Hepatocyte (in vitro differentiated cells): Measurements from ENCODE around the gene SAPCD1. TPM values are rescaled to one million over a fixed set of nuclear protein-coding genes. Genes with fewer than 3 reads are reported as not detected.

ENCODE experiments used
- DNase-seq: peaks from one replicate; pipeline ENCODE4 v3.0.0-alpha.2; 2016; ENCODE audit warnings: low spot score
- H2AFZ ChIP-seq: fragments of 200-600 bp; sonication (generic); 2 replicates; pipeline ENCODE4 v1.6.0; 2016; ENCODE audit warnings: antibody characterized with exemption, mild to moderate bottlenecking
- H3K27ac ChIP-seq: fragments of 200-600 bp; sonication (generic); 2 replicates; pipeline ENCODE4 v1.5.1; 2016; ENCODE audit warnings: mild to moderate bottlenecking
- H3K27me3 ChIP-seq: fragments of 200-600 bp; sonication (generic); 2 replicates; pipeline ENCODE4 v1.6.1; 2016
- H3K36me3 ChIP-seq: fragments of 200-600 bp; sonication (generic); replicated peaks from 2 replicates; pipeline ENCODE4 v1.5.1; 2016; ENCODE audit warnings: low read depth; ENCODE audit not compliant: insufficient read depth
- H3K4me1 ChIP-seq: fragments of 200-600 bp; sonication (generic); 2 replicates; pipeline ENCODE4 v1.5.1; 2016; ENCODE audit warnings: mild to moderate bottlenecking, moderate library complexity; ENCODE audit not compliant: insufficient read depth
- H3K4me2 ChIP-seq: fragments of 200-600 bp; sonication (generic); 2 replicates; pipeline ENCODE4 v1.6.0; 2016
- H3K4me3 ChIP-seq: fragments of 200-600 bp; sonication (generic); 2 replicates; pipeline ENCODE4 v1.5.1; 2016; ENCODE audit warnings: mild to moderate bottlenecking
- H3K79me2 ChIP-seq: fragments of 200-600 bp; sonication (generic); 2 replicates; pipeline ENCODE4 v1.6.0; 2017; ENCODE audit warnings: mild to moderate bottlenecking
- H3K9me2 ChIP-seq: fragments of 200-600 bp; sonication (generic); replicated peaks from 2 replicates; pipeline ENCODE4 v1.6.0; 2017; ENCODE audit warnings: mild to moderate bottlenecking; ENCODE audit not compliant: insufficient read depth
- H3K9me3 ChIP-seq: fragments of 200-600 bp; sonication (generic); 2 replicates; pipeline ENCODE4 v1.5.1; 2016; ENCODE audit warnings: low read depth, mild to moderate bottlenecking
- H4K20me1 ChIP-seq: fragments of 200-600 bp; sonication (generic); 2 replicates; pipeline ENCODE4 v1.6.0; 2016; ENCODE audit warnings: mild to moderate bottlenecking; ENCODE audit not compliant: insufficient read depth, poor library complexity, severe bottlenecking
- CTCF ChIP-seq: fragments of 200-600 bp; sonication (generic); IDR thresholded peaks from 2 replicates; pipeline ENCODE4 v1.5.1; 2016; ENCODE audit warnings: antibody characterized with exemption, mild to moderate bottlenecking; ENCODE audit not compliant: poor library complexity
- EZH2 ChIP-seq: fragments of 200-600 bp; sonication (generic); IDR thresholded peaks from 2 replicates; pipeline ENCODE4 v1.6.1; 2016; ENCODE audit warnings: antibody characterized with exemption, mild to moderate bottlenecking, borderline replicate concordance
- EZH2phosphoT487 ChIP-seq: fragments of 200-600 bp; sonication (generic); IDR thresholded peaks from one replicate; pipeline ENCODE4 v1.6.1; 2018; ENCODE audit warnings: antibody characterized with exemption, mild to moderate bottlenecking, low read depth, moderate library complexity; ENCODE audit not compliant: unreplicated experiment, severe bottlenecking
- WGBS: methylation state at CpG from one replicate; pipeline ENCODE4 v1.1.6; 2016; ENCODE audit warnings: low lambda C conversion rate; ENCODE audit errors: missing lambda C conversion rate; 5-methylcytosine and 5-hydroxymethylcytosine counted together
- polyA plus RNA-seq: library from polyadenylated mRNA; unstranded; fragments of >200 nt; fragmentation: Nextera tagmentation; extraction: Ambion mirVana; gene quantifications from 2 replicates; pipeline ENCODE4 v1.2.1, GENCODE V29; 2016
- total RNA-seq: library from RNA; depleted of rRNA; stranded (reverse); fragments of >200 nt; gene quantifications from 2 replicates; pipeline ENCODE4 v1.2.3, GENCODE V29; 2014

The SAPCD1 gene
- total and polyA plus RNA-seq, 2 experiments from 2014 or later: 1.4 to 2.0 TPM

GRCh38 chr6:31761343-31761742, 1.1 kb upstream of the SAPCD1 start:
- H3K4me1 ChIP-seq: peaks cover 8% of the 10 kb centered on the region
- DNase-seq: no peak
- H3K27ac ChIP-seq: no peak overlapping the region
- no peak overlapping the region for H3K4me2 ChIP-seq
- H3K9me2 ChIP-seq: no peaks in the 10 kb centered on the region
- TF ChIP-seq CTCF (no peak), EZH2 (no peak), EZH2phosphoT487 (no peak)
- H3K4me3 ChIP-seq: no peak overlapping the region
- H4K20me1 ChIP-seq: no peaks in the 10 kb centered on the region
- no peaks in the 10 kb centered on the region for H3K9me3 ChIP-seq
- H3K36me3 ChIP-seq: no peaks in the 10 kb centered on the region
- no peaks in the 10 kb centered on the region for H3K79me2 ChIP-seq
- H2AFZ ChIP-seq: no peak overlapping the region
- 97% methylated on average over 8 of the region's 8 CpGs for WGBS
- no peaks in the 10 kb centered on the region for H3K27me3 ChIP-seq

GRCh38 chr6:31762878-31763618, 592 bp downstream of the SAPCD1 start:
- no peaks in the 10 kb centered on the region for H4K20me1 ChIP-seq
- no peaks in the 10 kb centered on the region for H3K27me3 ChIP-seq
- H3K79me2 ChIP-seq: no peaks in the 10 kb centered on the region
- DNase-seq: no peak
- H3K4me1 ChIP-seq: peaks cover 8% of the 10 kb centered on the region
- H3K36me3 ChIP-seq: no peaks in the 10 kb centered on the region
- H3K9me2 ChIP-seq: no peaks in the 10 kb centered on the region
- WGBS: 83% methylated on average over 7 of the region's 8 CpGs
- H3K4me2 ChIP-seq: no peak overlapping the region
- no peak overlapping the region for H3K4me3 ChIP-seq
- no peaks in the 10 kb centered on the region for H3K9me3 ChIP-seq
- TF ChIP-seq CTCF (no peak), EZH2 (no peak), EZH2phosphoT487 (no peak)
- no peak overlapping the region for H3K27ac ChIP-seq
- H2AFZ ChIP-seq: no peak overlapping the region

- Histone ChIP-seq H4K20me1 (no peaks in the 10 kb centered on the region), H3K36me3 (no peaks in the 10 kb centered on the region), H3K27me3 (no peaks in the 10 kb centered on the region), H3K27ac (no peak overlapping the region), H3K79me2 (no peaks in the 10 kb centered on the region), H3K9me2 (no peaks in the 10 kb centered on the region), H3K4me1 (peaks cover 8% of the 10 kb centered on the region), H2AFZ (no peak overlapping the region), H3K4me3 (no peak overlapping the region), H3K4me2 (no peak overlapping the region), H3K9me3 (no peaks in the 10 kb centered on the region)
- TF ChIP-seq EZH2phosphoT487 (no peak), CTCF (no peak), EZH2 (no peak)
- WGBS: 11% methylated on average over 1 of the region's 1 CpG
- no peak for DNase-seq
Observed at GRCh38 chr6:31763619-31763940, 1.1 kb downstream of the SAPCD1 start.
